HAP-1 (cell line): ENCODE results near the gene IGSF11.

Experiments
- DNase-seq, 2 experiments: peaks; one replicate each; pipeline ENCODE4 v3.0.0-alpha.2; 2016 to 2020; ENCODE audit warnings: low spot score in 2 of 2
- H3K27me3 ChIP-seq: fragments of 250-450 bp; sonication (Bioruptor Pico); 2 replicates; pipeline ENCODE4 v1.5.1; 2020; ENCODE audit warnings: low read depth, mild to moderate bottlenecking, moderate library complexity
- H3K36me3 ChIP-seq: fragments of 250-450 bp; sonication (Bioruptor Pico); replicated peaks from 2 replicates; pipeline ENCODE4 v1.5.1; 2020; ENCODE audit warnings: mild to moderate bottlenecking
- H3K4me1 ChIP-seq: fragments of 250-450 bp; sonication (Bioruptor Pico); 2 replicates; pipeline ENCODE4 v1.5.1; 2020; ENCODE audit warnings: mild to moderate bottlenecking
- H3K4me3 ChIP-seq: fragments of 250-450 bp; sonication (Bioruptor Pico); 2 replicates; pipeline ENCODE4 v1.5.1; 2020; ENCODE audit warnings: mild to moderate bottlenecking, moderate library complexity
- H3K9me3 ChIP-seq: fragments of 250-450 bp; sonication (Bioruptor Pico); 2 replicates; pipeline ENCODE4 v1.5.1; 2020; ENCODE audit warnings: mild to moderate bottlenecking, moderate library complexity
- in situ Hi-C: fragments of 300-500 bp; cut with MboI; formaldehyde crosslinking; loops from 3 replicates; pipeline ENCODE4 v1.14.3; 2020; ENCODE audit warnings: low sequenced_read_pairs, inconsistent platforms, mixed read lengths

IGSF11 gene

GRCh38 chr3:118927449-118927848, 107.2 kb downstream of the IGSF11 start:
- no peaks in the 10 kb centered on the region for H3K4me1 ChIP-seq
- no peaks in the 10 kb centered on the region for H3K27me3 ChIP-seq
- no peaks in the 10 kb centered on the region for H3K9me3 ChIP-seq
- in situ Hi-C loops = no loop called here
- H3K36me3 ChIP-seq = no peaks in the 10 kb centered on the region
- no peak overlapping the region for H3K4me3 ChIP-seq
- DNase-seq = no peak

- Histone ChIP-seq H3K4me3 (no peak overlapping the region), H3K4me1 (no peaks in the 10 kb centered on the region), H3K9me3 (no peaks in the 10 kb centered on the region), H3K27me3 (no peaks in the 10 kb centered on the region), H3K36me3 (no peaks in the 10 kb centered on the region)
- DNase-seq = no peak
- in situ Hi-C loops = no loop called here
Measured at GRCh38 chr3:118912188-118912587, 122.5 kb downstream of the IGSF11 start.

- in situ Hi-C loops = no loop called here
- DNase-seq = no peak
Measured at GRCh38 chr3:118910332-118910731, 124.3 kb downstream of the IGSF11 start.

GRCh38 chr3:118909763-118910162, 124.9 kb downstream of the IGSF11 start:
- Histone ChIP-seq H3K4me1 (no peaks in the 10 kb centered on the region), H3K27me3 (no peaks in the 10 kb centered on the region), H3K9me3 (no peaks in the 10 kb centered on the region), H3K36me3 (no peaks in the 10 kb centered on the region), H3K4me3 (no peak overlapping the region)
- no peak for DNase-seq
- in situ Hi-C loops = no loop called here

More at GRCh38 chr3:118910332-118910731, 124.3 kb downstream of the IGSF11 start:
- no peaks in the 10 kb centered on the region for H3K4me1 ChIP-seq
- no peaks in the 10 kb centered on the region for H3K36me3 ChIP-seq
- no peaks in the 10 kb centered on the region for H3K27me3 ChIP-seq
- no peak overlapping the region for H3K4me3 ChIP-seq
- H3K9me3 ChIP-seq = no peaks in the 10 kb centered on the region

GRCh38 chr3:118907909-118908308, 126.7 kb downstream of the IGSF11 start:
- Histone ChIP-seq H3K36me3 (no peaks in the 10 kb centered on the region), H3K4me3 (no peak overlapping the region), H3K4me1 (no peaks in the 10 kb centered on the region), H3K9me3 (no peaks in the 10 kb centered on the region), H3K27me3 (no peaks in the 10 kb centered on the region)
- in situ Hi-C loops = no loop called here
- no peak for DNase-seq

GRCh38 chr3:118900737-118901525, 133.7 kb downstream of the IGSF11 start:
- Histone ChIP-seq H3K4me1 (no peaks in the 10 kb centered on the region), H3K27me3 (peaks cover 9% of the 10 kb centered on the region), H3K36me3 (no peaks in the 10 kb centered on the region), H3K4me3 (no peak overlapping the region), H3K9me3 (no peaks in the 10 kb centered on the region)
- in situ Hi-C loops = no loop called here
- no peak for DNase-seq

- DNase-seq = no peak
- Histone ChIP-seq H3K27me3 (peaks cover 19% of the 10 kb centered on the region), H3K36me3 (no peaks in the 10 kb centered on the region), H3K9me3 (no peaks in the 10 kb centered on the region), H3K4me3 (no peak overlapping the region), H3K4me1 (no peaks in the 10 kb centered on the region)
- in situ Hi-C loops = loop anchor here (25.0 kb wide), 1 partner anchor 797 kb away; the partner anchor contains the start of gene COX17
Measured at GRCh38 chr3:118890206-118890605, 144.4 kb downstream of the IGSF11 start.

- no peaks in the 10 kb centered on the region for H3K36me3 ChIP-seq
- no peaks in the 10 kb centered on the region for H3K9me3 ChIP-seq
- peaks cover 21% of the 10 kb centered on the region for H3K27me3 ChIP-seq
- in situ Hi-C loops = loop anchor here (10.0 to 25.0 kb wide), 2 partner anchors 145 to 798 kb away; partner anchors contain the start of genes COX17 and IGSF11
- no peak overlapping the region for H3K4me3 ChIP-seq
- no peak for DNase-seq
- H3K4me1 ChIP-seq = no peaks in the 10 kb centered on the region
Measured at GRCh38 chr3:118889691-118890090, 145.0 kb downstream of the IGSF11 start.

- peaks cover 21% of the 10 kb centered on the region for H3K27me3 ChIP-seq
- in situ Hi-C loops = loop anchor here (10.0 to 25.0 kb wide), 2 partner anchors 148 to 801 kb away; partner anchors contain the start of genes COX17 and IGSF11
- DNase-seq = no peak
Measured at GRCh38 chr3:118886708-118887107, 147.9 kb downstream of the IGSF11 start.

GRCh38 chr3:118884748-118885206, 149.9 kb downstream of the IGSF11 start:
- Histone ChIP-seq H3K4me3 (no peak overlapping the region), H3K36me3 (no peaks in the 10 kb centered on the region), H3K4me1 (no peaks in the 10 kb centered on the region), H3K27me3 (peaks cover 21% of the 10 kb centered on the region), H3K9me3 (no peaks in the 10 kb centered on the region)
- in situ Hi-C loops = loop anchor here (5.0 to 25.0 kb wide), 3 partner anchors 150 to 803 kb away; partner anchors contain the start of genes COX17 and IGSF11
- peak; percentile 37 to 87 for DNase-seq

More at GRCh38 chr3:118886708-118887107, 147.9 kb downstream of the IGSF11 start:
- no peaks in the 10 kb centered on the region for H3K4me1 ChIP-seq
- no peak overlapping the region for H3K4me3 ChIP-seq
- H3K9me3 ChIP-seq = no peaks in the 10 kb centered on the region
- H3K36me3 ChIP-seq = no peaks in the 10 kb centered on the region

- Histone ChIP-seq H3K4me3 (no peak overlapping the region), H3K4me1 (no peaks in the 10 kb centered on the region), H3K9me3 (no peaks in the 10 kb centered on the region), H3K36me3 (no peaks in the 10 kb centered on the region), H3K27me3 (peaks cover 21% of the 10 kb centered on the region)
- in situ Hi-C loops = loop anchor here (5.0 to 25.0 kb wide), 3 partner anchors 152 to 805 kb away; partner anchors contain the start of genes COX17 and IGSF11
- DNase-seq = peak; percentile 49 to 82
Measured at GRCh38 chr3:118882353-118882947, 152.2 kb downstream of the IGSF11 start.

- Histone ChIP-seq H3K36me3 (no peaks in the 10 kb centered on the region), H3K9me3 (no peaks in the 10 kb centered on the region), H3K4me1 (no peaks in the 10 kb centered on the region), H3K4me3 (no peak overlapping the region), H3K27me3 (no peaks in the 10 kb centered on the region)
- no peak for DNase-seq
- in situ Hi-C loops = no loop called here
Measured at GRCh38 chr3:118868051-118868450, 166.6 kb downstream of the IGSF11 start.

GRCh38 chr3:118863731-118864322, 170.8 kb downstream of the IGSF11 start:
- no peak overlapping the region for H3K4me3 ChIP-seq
- no peaks in the 10 kb centered on the region; the same call in 1 of the 2 replicates for H3K9me3 ChIP-seq
- H3K27me3 ChIP-seq = no peaks in the 10 kb centered on the region
- no peaks in the 10 kb centered on the region for H3K36me3 ChIP-seq
- no peaks in the 10 kb centered on the region for H3K4me1 ChIP-seq
- in situ Hi-C loops = no loop called here
- DNase-seq = peak; percentile 13 to 49
